ENCODE data around the gene EAF1. TPM values are rescaled to one million over a fixed set of nuclear protein-coding genes. Genes with fewer than 3 reads are reported as not detected.
"Not testable (repeated sequence)": the region's sequence is repeated elsewhere in the genome, so short reads cannot be mapped to it uniquely, and the experiment has no call there.

EAF1 gene
- total RNA-seq, 2 donors from 2014 or later: 29.9 to 33.4 TPM

- H3K4me3 Mint-ChIP-seq; H3K4me1 Mint-ChIP-seq (ENCODE audit: low read depth); H3K27ac Mint-ChIP-seq: not testable (repeated sequence)
These were observed 57.2 kb downstream of the EAF1 start for GRCh38 chr3:15484551-15484950.

GRCh38 chr3:15486020-15486419, 58.6 kb downstream of the EAF1 start:
- peaks cover 1 to 3% of the 10 kb centered on the region in 2 donors for H3K9me3 Mint-ChIP-seq
- ATAC-seq (replicated peaks in 1 of 2): no peak
- H3K27ac Mint-ChIP-seq: no peak overlapping the region
- H3K36me3 Mint-ChIP-seq (ENCODE audit: insufficient read depth in 2 of 2): no peaks in the 10 kb centered on the region
- no peak overlapping the region for H3K4me3 Mint-ChIP-seq
- DNase-seq: no peak
- peaks cover 6% of the 10 kb centered on the region for H3K4me1 Mint-ChIP-seq (ENCODE audit: low read depth)
- H3K27me3 Mint-ChIP-seq (ENCODE audit: low read depth): peaks cover 11% of the 10 kb centered on the region

More at GRCh38 chr3:15484551-15484950, 57.2 kb downstream of the EAF1 start:
- DNase-seq; H3K9me3 Mint-ChIP-seq; H3K36me3 Mint-ChIP-seq (ENCODE audit: insufficient read depth in 2 of 2); ATAC-seq (replicated peaks in 1 of 2): not testable (repeated sequence)
- peaks cover 11% of the 10 kb centered on the region for H3K27me3 Mint-ChIP-seq (ENCODE audit: low read depth)

GRCh38 chr3:15486979-15487378, 59.6 kb downstream of the EAF1 start:
- H3K4me3 Mint-ChIP-seq: no peak overlapping the region
- ATAC-seq (replicated peaks in 1 of 2) (no peak), DNase-seq (no peak)
- H3K27ac Mint-ChIP-seq: no peak overlapping the region
- peaks cover 11% of the 10 kb centered on the region for H3K27me3 Mint-ChIP-seq (ENCODE audit: low read depth)
- no peaks in the 10 kb centered on the region for H3K36me3 Mint-ChIP-seq (ENCODE audit: insufficient read depth in 2 of 2)
- H3K9me3 Mint-ChIP-seq: peaks cover 1 to 3% of the 10 kb centered on the region in 2 donors
- peaks cover 6% of the 10 kb centered on the region for H3K4me1 Mint-ChIP-seq (ENCODE audit: low read depth)

- Mint-ChIP-seq H3K9me3 (peaks cover 1 to 2% of the 10 kb centered on the region in 2 donors), H3K36me3 (ENCODE audit: insufficient read depth in 2 of 2) (no peaks in the 10 kb centered on the region), H3K4me1 (ENCODE audit: low read depth) (peaks cover 6% of the 10 kb centered on the region), H3K27me3 (ENCODE audit: low read depth) (peaks cover 11% of the 10 kb centered on the region), H3K4me3 (no peak overlapping the region), H3K27ac (no peak overlapping the region)
- ATAC-seq (replicated peaks in 1 of 2) (no peak), DNase-seq (no peak)
These were observed 60.6 kb downstream of the EAF1 start for GRCh38 chr3:15488002-15488401.

GRCh38 chr3:15490158-15490557, 62.8 kb downstream of the EAF1 start:
- peaks cover 6% of the 10 kb centered on the region for H3K4me1 Mint-ChIP-seq (ENCODE audit: low read depth)
- H3K27me3 Mint-ChIP-seq (ENCODE audit: low read depth): no peaks in the 10 kb centered on the region
- H3K4me3 Mint-ChIP-seq: no peak overlapping the region
- DNase-seq (no peak), ATAC-seq (replicated peaks in 1 of 2) (no peak)
- no peaks in the 10 kb centered on the region for H3K36me3 Mint-ChIP-seq (ENCODE audit: insufficient read depth in 2 of 2)
- H3K9me3 Mint-ChIP-seq: no peaks in the 10 kb centered on the region
- no peak overlapping the region for H3K27ac Mint-ChIP-seq

GRCh38 chr3:15491143-15491542, 63.7 kb downstream of the EAF1 start:
- no peak for DNase-seq
- Mint-ChIP-seq H3K4me3 (no peak overlapping the region), H3K4me1 (ENCODE audit: low read depth) (peaks cover 6% of the 10 kb centered on the region), H3K27ac (no peak overlapping the region), H3K9me3 (no peaks in the 10 kb centered on the region), H3K36me3 (ENCODE audit: insufficient read depth in 2 of 2) (no peaks in the 10 kb centered on the region), H3K27me3 (ENCODE audit: low read depth) (no peaks in the 10 kb centered on the region)
- ATAC-seq (replicated peaks in 1 of 2): no peak

Other genes with a start within 250 kb of the EAF1 start
- gene CAPN7, start 221.4 kb upstream of the EAF1 start, total RNA-seq: 10 to 100 TPM; 26.9 to 29.6 TPM
- 10 to 100 TPM in 1 of 2 donors, 1 to 10 TPM in 1; 7.4 to 19.6 TPM for gene SH3BP5, start 95.0 kb upstream of the EAF1 start, total RNA-seq
- 10 to 100 TPM; 26.8 to 29.6 TPM for gene METTL6, start 54 bp upstream of the EAF1 start, total RNA-seq
- gene COLQ, start 94.1 kb downstream of the EAF1 start, total RNA-seq: 1 to 10 TPM; 1.3 to 2.0 TPM
- 10 to 100 TPM; 25.2 to 25.9 TPM for gene HACL1, start 174.0 kb downstream of the EAF1 start, total RNA-seq
- 10 to 100 TPM in 1 of 2 donors, 1 to 10 TPM in 1; 5.9 to 11.0 TPM for gene BTD, start 174.1 kb downstream of the EAF1 start, total RNA-seq